GM18505 (cell line): ENCODE results near the gene LXN.

Experiments used
- ATAC-seq: cut with Tn5 transposase; IDR thresholded peaks from one replicate; pipeline ENCODE4 v1.9.1; 2021; ENCODE audit not compliant: unreplicated experiment
- POLR2A ChIP-seq: IDR thresholded peaks from 4 replicates; pipeline ENCODE4 v1.6.1; 2011; ENCODE audit warnings: borderline replicate concordance; ENCODE audit not compliant: insufficient read depth, insufficient read length; ENCODE audit errors: extremely low read depth

The LXN gene, protein sequence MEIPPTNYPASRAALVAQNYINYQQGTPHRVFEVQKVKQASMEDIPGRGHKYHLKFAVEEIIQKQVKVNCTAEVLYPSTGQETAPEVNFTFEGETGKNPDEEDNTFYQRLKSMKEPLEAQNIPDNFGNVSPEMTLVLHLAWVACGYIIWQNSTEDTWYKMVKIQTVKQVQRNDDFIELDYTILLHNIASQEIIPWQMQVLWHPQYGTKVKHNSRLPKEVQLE

DNA sequence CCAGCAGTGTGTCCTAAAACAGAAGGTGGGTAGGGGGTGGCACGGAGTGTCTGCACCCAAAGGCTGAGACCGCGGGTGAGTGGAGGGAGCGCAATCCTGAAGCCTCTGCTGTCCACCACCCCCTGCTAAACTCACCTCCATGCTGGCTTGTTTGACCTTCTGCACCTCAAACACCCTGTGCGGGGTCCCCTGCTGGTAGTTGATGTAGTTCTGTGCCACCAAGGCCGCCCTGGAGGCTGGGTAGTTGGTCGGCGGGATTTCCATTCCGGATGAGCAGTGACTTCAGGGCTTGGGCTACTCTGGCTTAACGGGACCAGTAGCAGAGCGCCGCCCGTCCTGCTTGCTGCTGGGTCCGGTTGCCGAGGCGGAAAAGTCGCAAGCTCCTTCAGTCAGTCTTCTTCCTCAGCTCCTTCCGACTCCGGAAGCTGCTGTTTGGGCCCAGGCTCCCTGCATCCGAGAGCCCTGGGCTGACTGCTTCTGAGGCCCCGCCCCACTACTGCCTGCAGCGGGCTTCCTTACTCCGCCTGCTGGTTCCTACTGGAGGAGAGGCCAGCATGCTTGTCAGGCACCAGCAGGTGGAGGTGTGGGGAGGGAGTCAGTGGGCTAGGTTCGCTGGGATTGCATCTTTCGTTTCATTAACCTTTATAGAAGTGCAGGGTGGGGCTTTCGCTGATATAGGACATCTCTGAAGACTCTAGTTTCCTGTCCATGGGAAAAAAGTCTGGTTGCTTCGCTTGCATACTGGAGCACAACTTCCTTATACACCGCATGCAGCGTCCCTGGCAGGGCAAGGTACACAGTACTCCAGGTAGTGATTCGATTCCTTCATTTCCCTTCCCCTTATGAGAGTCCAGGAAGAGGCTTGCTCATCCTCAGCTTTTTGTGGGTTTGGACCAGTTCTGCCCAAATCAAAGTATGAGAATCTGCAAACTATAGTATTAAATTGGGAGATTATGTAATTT, at the start of gene LXN:
Gene LXN, minus strand, starts transcription at position 434 of the 962 bp plus-strand sequence. Its CDS starts 170 bp downstream, at position 264.
- ATAC-seq, result peak; percentile 100
- peak; percentile 81 for TF ChIP-seq POLR2A

GRCh38 chr3:158722108-158722507, 49.7 kb upstream of the LXN start:
- ATAC-seq, result no peak
- no peak for TF ChIP-seq POLR2A

- TF ChIP-seq POLR2A, result no peak
- ATAC-seq, result no peak
Measured at GRCh38 chr3:158718490-158719170, 46.2 kb upstream of the LXN start.

DNA sequence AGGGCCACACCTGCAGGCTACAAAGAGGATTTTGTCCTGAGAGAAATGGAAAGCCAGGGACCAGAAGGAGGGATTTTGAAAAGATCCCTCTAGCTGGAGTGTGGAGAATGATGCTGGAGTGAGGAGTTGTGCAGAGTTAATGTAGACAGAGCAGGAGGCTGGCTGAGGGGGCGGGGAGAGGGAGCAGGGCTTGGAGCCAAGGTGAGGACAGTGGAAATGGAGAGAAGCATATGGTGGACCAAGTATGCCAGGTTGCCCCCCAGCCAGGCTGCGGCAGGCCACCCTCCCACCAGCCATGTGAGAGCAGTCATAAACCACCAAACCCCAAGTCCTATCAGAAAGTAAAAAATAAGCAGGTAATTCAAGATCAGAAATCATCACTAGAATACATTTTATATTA, 45.1 kb upstream of the LXN start:
- TF ChIP-seq POLR2A, result no peak
- ATAC-seq, result no peak

- TF ChIP-seq POLR2A, result no peak
- no peak for ATAC-seq
Measured at GRCh38 chr3:158713094-158713499, 40.6 kb upstream of the LXN start.

DNA sequence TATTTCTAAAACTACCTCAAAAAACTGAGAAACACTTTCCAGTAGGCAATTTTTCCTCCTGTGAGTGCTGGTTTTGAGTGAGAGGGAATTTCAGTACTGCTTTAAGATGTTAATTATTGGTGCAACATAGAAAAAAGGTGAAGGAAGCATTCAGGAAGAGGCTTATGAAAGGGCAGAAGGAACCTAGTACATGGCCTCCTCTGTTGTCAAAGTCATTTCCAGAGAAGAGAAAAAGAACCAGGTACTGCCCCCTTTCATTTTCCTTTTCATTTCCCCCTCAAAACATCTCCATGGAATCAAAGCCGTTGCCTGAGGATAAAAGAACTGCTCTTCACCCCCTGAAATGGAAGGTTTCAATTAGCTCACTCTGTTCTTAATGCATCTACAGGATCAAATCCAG, 40.0 kb upstream of the LXN start:
- no peak for TF ChIP-seq POLR2A
- no peak for ATAC-seq

GRCh38 chr3:158711886-158712285, 39.4 kb upstream of the LXN start:
- TF ChIP-seq POLR2A, result no peak
- peak; percentile 61 for ATAC-seq

DNA sequence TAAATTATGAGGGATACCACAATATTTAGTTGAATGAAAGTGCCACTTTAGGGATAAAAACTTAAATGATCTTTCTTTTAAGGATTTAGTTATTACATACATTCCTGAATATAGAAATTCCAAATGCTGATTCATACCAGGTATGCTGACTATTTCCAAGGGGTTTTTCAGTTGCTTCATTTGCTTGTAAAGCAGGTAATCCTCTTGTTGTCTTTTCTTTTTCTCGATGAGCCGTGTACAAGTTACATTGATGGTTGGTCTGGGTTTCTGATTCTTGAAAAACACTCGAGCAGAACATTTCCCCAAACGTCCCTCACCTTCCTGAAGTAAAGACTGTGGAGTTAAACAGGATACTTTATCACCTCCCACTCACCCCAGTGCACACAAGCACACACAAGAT, 38.2 kb upstream of the LXN start:
- no peak for ATAC-seq

DNA sequence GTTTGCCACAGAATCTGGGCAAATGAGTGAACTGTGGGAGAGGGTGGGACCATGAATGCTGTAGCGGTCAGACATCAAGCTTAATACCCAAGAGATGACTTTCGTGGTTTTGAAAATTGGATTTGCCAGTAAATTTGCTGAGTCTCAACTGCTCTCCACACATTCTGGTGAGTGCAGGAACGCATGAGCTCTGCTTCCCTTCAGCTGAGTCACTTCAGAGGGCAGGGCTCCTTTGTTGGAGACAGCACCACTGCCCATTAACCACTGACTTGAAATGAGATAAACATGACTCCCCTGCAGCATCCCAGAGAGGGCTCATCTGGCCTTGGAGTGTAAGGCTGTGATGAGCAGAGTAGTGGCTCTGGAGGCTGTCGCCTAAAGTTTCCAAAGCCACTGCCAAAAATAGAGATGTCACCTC, 37.2 kb upstream of the LXN start:
- no peak for TF ChIP-seq POLR2A
- no peak for ATAC-seq

More for the DNA sequence above, 38.2 kb upstream of the LXN start:
- no peak for TF ChIP-seq POLR2A

GRCh38 chr3:158703566-158703965, 31.1 kb upstream of the LXN start:
- ATAC-seq, result no peak
- TF ChIP-seq POLR2A, result no peak

GRCh38 chr3:158702815-158703481, 30.5 kb upstream of the LXN start:
- ATAC-seq, result no peak
- no peak for TF ChIP-seq POLR2A

- TF ChIP-seq POLR2A, result no peak
- no peak for ATAC-seq
Measured at GRCh38 chr3:158701420-158702065, 29.1 kb upstream of the LXN start.
